Measurements from ENCODE around the gene C8G.

The C8G gene

GRCh38 chr9:136942881-136943230 lies 2.2 kb upstream of the C8G start:
- no peak for DNase-seq

GRCh38 chr9:136943291-136944211 lies 1.5 kb upstream of the C8G start:
- DNase-seq = no peak

DNA sequence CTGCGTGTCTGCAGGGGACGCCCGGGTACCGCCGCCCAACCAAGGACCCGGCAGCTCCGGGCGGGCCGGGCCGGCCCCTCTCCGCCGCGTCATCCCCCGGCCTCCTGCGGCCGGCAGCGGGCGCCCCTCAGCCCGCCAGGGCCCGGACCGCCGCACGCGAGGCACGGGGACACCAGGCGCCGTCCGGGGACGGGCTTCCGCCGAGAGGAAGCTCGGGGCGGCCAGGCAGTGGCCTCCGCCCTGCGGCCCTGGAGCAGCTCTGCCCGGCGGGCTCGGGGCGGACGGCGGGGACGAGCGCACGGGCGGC lies 878 bp upstream of the C8G start:
- no peak for DNase-seq

GRCh38 chr9:136945333-136946227 lies 537 bp downstream of the C8G start:
- DNase-seq = no peak

DNA sequence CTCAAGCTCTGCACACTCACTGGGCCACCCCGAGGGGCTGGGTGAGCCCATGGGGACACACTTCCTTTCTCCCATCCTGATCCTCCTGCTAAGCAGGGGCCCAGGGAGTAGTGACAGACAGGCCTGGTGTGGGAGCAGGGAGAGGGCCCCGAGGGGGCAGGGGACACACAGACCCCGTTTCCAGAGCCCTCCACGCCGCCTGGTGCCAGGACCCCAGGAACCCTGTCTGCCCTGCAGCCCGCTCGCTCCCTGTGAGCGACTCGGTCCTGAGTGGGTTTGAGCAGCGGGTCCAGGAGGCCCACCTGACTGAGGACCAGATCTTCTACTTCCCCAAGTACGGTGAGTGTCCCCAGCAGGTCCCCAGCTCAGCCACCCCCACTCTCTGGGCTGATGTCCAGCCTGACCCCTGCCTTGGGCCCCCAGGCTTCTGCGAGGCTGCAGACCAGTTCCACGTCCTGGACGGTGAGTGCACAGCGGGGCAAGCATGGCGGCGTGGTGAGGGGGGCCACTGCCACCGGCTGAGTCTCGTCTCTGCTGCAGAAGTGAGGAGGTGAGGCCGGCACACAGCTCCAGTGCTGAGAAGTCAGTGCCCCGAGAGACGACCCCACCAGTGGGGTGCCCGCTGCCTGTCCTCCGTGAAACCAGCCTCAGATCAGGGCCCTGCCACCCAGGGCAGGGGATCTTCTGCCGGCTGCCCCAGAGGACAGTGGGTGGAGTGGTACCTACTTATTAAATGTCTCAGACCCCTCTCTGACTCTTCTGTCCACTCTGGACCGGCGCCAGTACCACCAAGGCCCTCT lies 1.4 kb downstream of the C8G start:
- no peak for DNase-seq

DNA sequence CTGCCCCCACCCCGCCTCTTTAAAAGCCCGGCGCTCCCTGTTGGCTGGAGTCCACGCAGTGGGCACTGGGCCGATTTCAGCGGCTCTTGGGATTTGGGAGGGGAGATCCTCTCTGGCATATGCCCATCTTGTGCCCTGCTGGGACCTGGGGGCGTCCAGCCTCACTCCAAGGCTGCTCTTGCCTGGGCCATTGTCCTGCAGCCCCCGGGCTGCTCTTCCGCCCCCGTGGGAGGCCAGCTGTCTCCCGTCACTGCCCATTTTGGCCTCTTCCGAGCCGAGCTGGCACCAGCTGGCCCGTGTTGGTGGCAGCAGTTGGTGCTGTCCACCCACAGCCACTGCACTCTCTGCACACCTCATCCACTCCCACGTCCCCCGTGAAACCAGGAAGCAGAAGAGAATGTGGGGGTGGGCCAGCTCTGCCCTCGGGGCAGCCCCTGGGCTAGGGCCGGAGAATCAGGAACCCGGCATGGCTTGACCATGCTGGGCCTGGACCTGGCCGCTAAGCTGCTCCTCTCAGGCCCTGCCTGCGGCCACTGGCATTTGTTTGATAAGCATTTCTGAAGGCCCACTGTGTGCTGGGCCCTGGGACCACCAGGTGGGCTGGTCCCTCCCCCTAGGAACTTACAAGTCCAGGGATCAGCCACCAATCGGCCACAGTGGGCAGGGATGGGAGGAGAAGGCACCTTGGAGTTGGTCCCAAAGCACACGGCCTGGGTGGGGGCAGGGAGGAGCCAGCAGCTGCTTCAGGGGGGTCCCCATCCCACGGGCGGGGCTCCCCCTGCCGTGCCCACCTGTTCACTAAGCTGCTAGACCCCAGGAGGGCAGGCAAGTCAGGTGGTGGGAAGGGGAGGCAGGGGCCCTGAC lies 2.2 kb downstream of the C8G start:
- DNase-seq = no peak

- no peak for DNase-seq
Measured at GRCh38 chr9:136947955-136948510, 3.0 kb downstream of the C8G start.

- no peak for DNase-seq
Measured at GRCh38 chr9:136949239-136949816, 4.3 kb downstream of the C8G start.

GRCh38 chr9:136949817-136950655 lies 5.0 kb downstream of the C8G start:
- DNase-seq = peak; percentile 94

GRCh38 chr9:136950656-136951276 lies 5.7 kb downstream of the C8G start:
- no peak for DNase-seq

DNA sequence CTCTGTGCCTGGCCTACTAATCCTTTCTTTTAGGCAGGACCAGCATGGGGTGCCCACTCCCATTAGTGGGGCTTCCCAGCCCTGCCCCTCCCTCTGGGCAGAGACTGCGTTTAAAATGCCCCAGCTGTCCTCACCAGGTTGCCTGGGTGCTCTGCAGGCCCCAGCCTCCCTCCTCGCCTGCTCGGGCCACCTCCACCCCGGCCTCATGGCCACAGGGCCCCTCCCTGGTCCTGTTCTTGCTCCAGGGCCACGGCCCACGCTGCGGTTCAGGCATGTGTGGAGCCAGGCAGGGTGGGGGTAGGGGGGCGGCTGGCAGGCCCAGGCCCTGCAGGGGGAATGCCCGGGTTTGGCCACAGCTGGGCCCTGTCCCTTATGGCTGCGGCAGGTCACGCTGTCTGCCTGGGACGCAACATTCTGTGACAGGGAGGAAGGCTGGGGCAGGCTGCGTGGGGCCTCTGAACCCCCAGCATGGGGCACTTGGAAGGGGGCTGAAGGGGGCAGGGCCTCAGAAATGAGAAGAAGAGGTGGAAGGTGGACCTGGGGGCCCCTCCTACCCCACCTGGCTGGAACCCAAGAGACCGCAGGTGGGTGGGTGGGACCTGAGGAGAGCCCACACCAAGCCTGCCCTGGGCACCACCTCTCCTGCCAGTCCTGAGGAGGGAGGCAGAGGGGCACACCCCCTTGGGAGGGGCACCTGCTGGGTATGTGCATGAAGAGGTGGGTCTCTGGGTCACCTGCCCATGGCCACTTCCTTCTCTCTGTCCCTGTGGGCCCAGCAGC lies 6.7 kb downstream of the C8G start, which contains the start of gene LCN12:
TSS of gene LCN12 (plus strand) at position 733 of the 780 bp plus-strand sequence. CDS start 55 bp downstream, outside the sequence.
- no peak for DNase-seq

DNA sequence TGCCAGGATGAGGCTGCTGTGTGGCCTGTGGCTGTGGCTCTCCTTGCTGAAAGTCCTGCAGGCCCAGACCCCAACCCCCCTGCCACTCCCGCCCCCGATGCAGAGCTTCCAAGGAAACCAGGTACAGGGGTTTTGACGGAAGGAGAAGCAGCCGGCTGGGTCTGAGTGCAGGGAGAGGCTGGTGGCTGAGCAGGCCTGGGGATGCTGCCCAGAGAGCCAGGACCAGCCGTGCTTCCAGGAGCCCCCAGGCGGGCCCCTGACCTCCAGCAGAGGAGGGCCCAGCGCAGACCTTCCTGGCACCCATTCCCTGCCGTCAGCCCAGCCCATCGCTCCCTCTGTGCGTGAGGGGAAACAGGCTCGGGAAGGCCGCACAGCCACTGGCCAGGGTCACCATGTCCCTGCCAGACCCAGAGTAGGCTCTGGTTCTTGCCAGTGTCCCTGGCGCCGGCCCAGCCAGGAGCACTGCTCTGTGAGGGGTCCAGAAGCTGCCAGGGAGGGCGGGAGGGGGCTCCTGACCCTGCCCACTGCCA lies 7.3 kb downstream of the C8G start:
- DNase-seq = no peak

DNA sequence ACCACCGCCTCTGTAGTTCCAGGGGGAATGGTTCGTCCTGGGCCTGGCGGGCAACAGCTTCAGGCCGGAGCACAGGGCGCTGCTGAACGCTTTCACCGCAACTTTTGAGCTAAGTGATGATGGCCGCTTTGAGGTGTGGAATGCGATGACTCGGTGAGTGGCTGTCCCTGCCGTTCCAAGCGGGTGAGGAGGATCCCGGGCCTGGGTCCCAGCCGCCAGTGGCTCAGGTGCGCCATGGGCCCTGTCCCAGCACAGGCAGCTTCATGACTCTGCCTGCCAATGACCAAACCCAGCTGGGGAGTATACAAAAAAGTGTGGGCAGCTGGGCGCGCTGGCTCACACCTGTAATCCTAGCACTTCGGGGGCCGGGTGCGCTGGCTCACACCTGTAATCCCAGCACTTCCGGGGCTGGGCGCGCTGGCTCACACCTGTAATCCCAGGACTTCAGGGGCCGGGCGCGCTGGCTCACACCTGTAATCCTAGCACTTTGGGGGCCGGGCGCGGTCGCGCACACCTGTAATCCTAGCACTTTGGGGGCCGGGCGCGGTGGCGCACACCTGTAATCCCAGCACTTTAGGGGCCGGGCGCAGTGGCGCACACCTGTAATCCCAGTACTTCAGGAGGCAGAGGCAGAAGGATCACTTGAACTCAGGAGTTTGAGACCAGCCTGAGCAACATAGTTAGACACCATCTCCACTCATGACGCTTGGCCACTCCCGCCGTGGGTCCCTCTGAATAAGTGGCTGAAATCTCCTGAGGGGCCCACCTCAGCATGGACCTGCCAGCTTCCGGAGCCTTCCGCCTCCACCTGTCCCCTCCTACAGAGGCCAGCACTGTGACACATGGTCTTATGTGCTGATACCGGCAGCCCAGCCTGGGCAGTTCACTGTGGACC lies 8.1 kb downstream of the C8G start:
- no peak for DNase-seq

DNA sequence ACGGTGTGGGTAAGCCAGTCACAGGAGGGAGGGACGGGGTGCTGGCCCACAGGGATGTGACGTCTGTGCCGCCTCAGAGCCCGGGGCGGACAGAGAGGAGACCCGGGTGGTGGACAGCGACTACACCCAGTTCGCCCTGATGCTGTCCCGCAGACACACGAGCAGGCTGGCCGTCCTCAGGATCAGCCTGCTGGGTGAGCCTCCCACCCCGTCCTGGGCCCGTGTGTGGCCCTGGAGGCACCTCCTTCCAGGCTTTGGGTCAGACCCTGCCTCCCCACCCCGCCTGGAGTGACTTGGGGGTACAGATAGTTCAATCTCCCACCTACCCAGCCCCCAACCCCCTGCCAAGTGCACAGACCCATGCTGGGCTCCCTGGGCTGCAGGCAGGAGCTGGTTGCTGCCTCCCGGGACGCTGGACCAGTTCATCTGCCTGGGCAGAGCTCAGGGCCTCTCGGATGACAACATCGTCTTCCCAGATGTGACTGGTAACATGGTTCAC lies 8.8 kb downstream of the C8G start:
- no peak for DNase-seq

DNA sequence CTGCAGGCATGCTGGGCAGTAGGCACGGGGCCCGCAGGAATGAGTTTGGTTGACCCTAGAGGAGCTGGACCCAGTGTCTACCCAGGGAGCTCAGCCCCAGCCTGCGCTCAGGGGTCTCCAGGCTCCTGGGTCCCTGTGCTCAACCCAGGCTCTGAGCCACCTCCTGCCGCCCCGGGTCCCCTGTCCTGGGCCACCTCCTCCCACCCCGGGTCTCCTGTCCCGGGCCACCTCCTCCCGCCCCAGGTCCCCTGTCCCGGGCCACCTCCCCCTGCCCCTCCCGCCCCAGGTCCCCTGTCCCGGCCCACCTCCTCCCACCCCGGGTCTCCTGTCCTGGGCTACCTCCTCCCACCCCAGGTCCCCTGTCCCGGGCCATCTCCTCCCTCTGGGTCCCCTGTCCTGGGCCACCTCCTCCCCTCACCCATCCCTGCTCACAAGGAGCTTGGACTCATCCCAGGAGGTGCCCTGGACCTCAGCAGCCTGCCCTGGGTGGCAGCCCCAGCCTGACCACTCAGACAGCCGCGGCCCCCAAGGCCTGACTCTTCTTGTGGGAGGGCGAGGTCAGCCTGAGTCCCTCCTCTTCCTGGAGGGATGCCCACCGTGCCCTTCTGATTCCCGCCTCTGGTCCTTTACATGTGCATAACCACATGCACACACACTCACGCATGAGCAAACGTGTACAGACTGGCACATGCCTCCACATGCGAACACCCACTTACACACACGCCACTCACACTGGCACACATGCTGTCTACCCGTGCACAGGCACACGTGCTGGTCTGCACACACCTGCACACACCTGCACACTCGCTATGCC lies 9.4 kb downstream of the C8G start:
- DNase-seq = no peak

GRCh38 chr9:136955202-136955942 lies 10.3 kb downstream of the C8G start:
- no peak for DNase-seq
